NOMO-1 treated with DMSO at 0.1 percent for 48 hours (cell line): ENCODE data around the gene MATN1.
"Not testable (repeated sequence)": the region's sequence is repeated elsewhere in the genome, so short reads cannot be mapped to it uniquely, and the experiment has no call there.

Experiments used
- DNase-seq: peaks from one replicate; lab custom pipeline; 2025; ENCODE audit not compliant: unreplicated experiment; lab: John Stamatoyannopoulos, UW

Gene MATN1, protein sequence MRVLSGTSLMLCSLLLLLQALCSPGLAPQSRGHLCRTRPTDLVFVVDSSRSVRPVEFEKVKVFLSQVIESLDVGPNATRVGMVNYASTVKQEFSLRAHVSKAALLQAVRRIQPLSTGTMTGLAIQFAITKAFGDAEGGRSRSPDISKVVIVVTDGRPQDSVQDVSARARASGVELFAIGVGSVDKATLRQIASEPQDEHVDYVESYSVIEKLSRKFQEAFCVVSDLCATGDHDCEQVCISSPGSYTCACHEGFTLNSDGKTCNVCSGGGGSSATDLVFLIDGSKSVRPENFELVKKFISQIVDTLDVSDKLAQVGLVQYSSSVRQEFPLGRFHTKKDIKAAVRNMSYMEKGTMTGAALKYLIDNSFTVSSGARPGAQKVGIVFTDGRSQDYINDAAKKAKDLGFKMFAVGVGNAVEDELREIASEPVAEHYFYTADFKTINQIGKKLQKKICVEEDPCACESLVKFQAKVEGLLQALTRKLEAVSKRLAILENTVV

DNA sequence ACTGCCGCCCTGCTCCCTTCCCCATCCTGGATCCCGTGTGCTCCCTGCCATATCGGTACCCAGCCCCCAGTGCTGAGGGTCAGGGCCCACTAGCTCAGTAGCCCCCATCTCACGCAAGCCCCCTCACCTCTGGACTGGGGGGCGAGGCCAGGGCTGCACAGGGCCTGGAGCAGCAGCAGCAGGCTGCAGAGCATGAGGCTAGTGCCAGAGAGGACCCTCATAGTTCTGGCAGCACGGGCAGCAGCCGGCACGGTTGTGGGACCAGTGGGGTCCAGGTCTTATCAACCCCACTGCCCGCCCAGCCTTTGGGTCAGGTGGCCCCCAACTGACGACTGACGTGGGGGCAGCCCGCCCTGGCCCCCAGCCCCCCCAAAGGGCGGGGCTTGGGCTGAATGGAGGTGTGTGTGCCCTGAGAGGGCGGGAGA is at the start of gene MATN1:
Gene MATN1, minus strand, starts transcription at position 255 of the 425 bp plus-strand sequence. Its CDS starts 34 bp downstream, at position 221.
- DNase-seq: no peak

DNA sequence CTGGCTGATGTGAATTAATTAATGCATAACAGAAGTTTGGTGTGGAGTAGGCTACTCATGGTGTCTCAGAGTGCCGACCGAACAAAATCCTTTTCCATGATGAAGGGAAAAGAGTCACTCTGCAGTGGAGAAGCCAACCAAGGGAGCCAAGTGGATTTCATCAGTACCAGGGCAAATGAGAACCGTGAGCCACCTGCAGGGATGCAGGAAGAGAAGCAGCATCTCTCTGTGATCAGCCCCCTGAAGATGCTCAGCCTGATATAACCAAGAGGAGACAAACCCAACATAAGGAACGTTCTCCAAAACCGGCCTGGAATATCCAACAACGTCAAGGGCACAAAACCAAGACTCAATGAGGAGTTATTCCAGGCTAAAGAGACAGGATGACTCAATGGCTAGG is 47.6 kb upstream of the MATN1 start:
- DNase-seq: no peak

DNA sequence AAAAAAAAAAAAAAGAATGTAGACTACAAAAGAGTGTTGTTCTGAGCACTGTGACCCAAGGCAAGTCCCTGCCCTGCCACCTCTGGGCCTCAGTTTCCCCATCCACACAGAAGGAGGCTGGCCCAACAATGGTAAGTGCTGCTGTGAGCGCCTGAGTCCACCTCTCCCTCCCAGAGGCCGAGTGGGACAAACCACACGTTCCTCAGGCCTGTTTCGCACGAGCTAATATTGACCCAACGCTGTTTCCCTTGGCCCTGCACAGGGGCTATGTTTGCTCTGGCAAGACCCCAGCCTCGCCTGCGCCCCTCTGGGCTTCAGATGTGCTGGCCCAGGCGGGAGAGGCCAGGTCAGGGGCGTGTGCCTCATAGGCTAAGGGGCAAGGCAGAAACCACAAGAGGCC is 46.8 kb upstream of the MATN1 start:
- DNase-seq: no peak

DNA sequence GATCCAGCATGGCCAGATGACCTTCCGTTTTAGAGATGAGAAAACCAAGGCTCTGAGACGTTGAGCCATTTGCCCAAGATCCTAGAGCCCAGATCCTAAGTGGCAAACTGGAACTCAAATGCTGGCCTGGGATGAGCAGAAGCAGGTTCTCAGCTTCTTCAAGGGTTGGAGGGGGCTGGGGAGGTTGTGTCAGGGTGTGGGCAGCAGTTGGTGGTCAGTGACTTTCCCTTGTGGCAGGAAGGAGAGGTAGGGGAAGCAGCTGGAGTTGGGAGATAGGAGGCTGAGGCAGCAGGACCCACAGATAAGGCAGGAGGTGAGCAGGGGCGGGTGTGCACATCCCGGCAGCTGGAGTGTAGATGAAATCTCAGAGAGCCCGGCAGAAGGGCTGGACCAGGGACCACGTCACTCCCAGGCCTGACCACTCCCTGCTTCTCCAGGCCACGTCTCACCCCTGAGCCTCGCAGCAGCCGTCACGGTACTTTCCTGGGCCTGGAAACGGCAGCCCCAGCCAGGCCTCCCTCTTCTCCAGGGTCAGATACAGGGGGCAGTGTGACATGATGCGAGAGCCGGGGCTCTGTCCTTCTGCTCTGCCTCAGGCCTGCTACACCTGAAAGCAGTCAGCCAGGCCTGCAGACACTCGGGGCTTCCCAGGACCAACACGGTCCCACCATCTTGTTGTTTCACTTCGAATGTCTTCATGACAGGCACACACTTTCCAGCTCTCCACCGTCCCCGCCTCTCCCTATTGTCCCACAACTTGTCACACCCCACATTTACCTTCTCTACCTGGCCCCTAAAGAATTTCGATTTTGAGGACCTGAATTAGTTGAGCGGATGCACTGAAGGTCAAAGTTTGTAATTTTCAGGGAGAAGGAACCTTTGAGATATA is 45.7 kb upstream of the MATN1 start:
- no peak for DNase-seq

DNA sequence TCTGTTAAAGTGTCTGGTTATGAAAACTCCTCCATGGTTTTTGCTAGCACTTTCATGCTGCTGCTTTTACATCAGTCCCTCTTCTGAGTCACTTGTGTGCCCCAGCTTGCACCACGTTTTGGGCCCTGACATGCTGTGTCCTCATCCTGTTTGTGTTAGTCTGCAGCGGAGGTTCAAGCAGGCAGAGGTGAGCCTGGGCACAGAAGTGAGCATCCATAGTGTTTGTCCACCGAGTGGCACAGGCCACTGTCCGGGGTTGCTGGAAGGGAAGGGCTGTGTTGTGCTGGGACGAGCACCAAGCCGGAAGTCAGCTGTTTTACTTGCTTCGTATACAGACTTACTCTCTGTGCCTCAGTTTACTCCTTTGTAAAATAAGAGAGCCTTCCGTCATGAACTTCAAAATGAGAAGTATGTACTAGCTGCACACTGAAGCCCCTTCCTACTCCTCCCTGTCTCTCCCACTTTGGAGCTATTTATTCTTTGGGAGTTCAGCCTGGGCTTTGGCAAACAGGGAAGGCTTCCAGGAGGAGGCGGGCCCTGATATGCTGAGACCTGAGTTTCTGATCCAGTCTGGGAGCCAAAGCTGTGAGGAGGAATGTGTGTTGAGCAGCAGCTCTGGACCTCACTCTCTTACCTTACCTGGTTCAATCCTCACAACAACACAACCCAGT is 44.9 kb upstream of the MATN1 start:
- DNase-seq: no peak

DNA sequence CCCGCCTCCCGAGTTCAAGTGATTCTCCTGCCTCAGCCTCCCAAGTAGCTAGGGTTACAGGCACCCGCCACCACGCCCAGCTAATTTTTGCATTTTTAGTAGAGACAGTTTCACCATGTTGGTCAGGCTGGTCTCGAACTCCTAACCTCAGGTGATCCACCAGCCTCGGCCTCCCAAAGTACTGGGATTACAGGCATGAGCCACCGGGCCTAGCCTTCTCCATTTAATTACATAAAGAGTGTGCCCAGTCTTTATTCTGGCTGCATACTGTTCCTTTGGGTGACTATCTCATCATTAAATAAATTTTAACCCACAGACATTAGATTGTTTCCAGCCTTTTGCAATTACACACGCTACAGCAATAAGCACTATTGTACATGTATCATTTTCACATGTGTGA is 43.6 kb upstream of the MATN1 start:
- DNase-seq: not testable (repeated sequence)

DNA sequence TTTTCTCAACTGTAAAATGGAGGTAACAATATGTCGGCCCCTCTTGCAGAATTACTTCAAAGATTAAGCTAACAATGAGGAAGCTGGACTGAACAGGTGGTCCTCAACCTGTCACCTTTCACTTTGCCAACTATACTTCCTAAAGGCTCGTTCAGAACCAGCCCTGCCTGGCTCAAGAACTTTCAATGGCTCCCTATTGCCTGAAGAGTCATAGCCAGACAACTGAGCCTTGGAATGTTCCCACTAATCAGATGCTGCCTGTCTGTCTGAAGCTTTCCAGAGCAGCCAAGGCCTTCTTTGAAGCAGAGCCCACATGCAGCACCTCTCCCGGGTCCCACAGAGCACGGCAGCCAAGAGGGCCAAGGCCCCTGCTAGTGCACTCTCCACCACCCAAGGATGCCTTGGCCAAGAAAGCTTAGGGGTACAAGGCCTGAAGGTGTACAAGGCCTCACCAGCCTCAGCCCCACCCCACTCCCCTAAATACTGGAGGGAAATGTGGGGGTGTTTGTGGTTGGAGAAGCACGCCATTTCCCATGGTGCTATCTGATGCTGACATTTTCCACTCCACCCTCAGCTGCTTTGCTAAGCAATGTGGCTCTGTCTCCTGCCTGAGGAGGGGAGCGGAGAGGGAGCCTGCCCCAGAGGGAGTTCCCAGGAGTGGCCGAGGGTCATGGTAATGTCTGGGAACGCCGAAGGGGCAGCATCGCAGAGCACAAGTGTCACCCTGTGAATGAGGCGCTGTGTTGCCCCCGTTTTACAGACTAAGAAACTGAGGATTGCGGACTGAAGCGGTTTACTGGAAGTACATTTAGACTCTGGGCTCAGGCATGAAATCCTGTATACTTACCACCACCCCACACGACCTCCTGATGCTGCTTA is 42.4 kb upstream of the MATN1 start:
- no peak for DNase-seq

DNA sequence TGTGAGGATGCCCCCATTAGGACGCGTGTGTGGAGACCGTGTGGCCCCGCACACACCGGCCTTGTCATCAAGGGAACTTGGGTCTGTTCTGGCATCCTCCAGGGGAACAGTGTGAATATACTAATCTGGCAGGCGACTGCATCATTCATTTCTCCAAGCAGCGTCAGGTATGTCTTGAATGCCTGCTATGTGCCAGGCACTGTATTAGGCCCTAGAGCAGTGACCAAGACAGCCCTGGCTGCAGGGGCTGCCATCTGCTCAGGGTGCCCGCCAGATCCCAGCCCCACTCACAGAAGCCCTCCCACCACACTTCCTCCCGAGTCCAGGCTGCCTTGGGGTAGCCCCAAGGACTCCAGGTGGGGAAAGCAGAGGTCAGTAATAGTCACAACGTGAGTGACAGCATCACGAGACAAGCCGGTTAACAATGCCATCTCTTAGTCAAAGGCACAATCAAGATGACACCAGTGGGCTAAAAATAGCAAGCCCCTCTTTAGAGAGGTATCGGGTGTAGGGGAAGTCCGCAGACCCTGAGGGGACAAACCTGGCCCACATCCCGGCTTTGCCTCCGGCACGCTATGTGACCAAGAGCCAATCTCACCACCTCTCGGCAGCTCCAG is 41.7 kb upstream of the MATN1 start:
- DNase-seq: no peak

DNA sequence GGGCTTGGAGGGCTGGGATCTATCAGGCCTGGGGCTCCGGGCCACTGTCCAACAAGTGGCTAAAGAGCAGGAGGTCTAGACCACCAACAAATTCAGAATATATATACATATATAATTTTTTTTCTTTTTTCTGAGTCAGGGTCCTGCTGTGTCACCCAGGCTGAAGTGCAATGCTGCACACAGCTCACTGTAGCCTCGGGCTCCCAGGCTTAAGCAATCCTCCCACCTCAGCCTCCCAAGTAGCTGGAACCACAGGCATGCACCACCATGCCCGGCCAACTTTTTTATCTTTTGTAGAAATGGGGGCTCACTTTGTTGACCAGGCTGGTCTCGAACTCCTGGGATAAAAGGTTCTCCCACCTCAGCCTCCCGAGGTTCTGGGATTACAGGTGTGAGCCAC is 41.0 kb upstream of the MATN1 start:
- DNase-seq: no peak

DNA sequence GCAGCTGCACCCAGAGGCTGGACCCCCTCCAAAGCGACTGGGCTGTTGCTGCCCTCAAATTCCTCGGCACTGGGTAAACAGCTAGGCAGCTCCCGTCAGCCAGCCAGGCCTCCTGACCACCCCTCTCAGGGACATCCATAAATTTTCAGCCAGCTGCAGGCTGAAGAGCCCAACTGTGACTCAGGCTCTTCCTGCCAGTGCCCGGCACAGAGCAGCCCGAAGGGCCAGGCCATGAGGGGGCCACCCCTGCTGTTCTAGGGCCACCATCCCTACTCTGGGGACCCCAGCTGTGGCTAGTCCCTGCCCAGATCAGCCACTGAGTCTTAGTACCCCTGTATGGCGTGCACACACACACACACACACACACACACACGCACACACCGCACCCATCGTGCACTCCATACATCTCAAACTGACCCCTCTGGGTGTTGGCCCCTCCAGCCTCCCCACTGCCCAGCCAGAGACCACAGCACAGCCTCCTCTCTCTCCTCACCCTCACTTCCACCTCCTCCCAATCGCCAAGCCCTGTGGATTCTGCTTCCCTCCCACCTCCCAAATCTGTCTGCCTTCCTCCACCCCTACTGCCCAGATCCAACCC is 40.4 kb upstream of the MATN1 start:
- DNase-seq: no peak

DNA sequence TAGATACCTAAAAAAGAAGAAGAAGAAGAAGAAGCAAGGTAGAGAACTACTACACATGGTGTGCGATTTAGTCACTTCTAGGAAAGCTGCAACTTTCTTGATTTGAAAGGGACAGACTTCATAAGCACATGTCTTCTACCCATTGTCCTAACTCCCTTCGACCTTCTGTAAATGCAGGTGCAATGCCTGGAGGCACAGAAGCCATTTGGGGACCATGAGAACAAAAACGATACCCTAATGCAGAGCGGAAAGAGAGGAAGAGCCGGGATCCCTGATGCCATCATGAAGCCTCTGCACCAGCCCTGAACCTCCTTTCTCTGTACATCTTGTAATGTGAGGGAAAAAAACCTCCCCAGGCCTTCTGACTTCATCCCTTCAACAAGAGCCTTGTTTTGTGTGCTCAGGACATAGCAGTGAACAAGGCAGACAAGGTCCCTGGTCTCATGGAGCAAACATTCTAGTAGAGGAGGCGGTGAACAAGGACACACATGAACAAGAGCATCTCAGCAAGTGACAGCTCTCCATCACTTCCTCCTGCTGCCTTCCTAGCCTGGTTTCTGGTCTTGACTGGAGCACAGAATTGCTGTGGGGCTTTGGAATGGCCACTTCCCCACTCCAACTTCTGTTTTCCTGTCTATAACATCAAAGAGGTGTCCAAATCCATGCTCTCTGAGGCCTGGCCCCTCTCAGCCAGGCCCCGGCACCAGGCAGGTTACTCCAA is 39.7 kb upstream of the MATN1 start:
- DNase-seq: peak; percentile 2

DNA sequence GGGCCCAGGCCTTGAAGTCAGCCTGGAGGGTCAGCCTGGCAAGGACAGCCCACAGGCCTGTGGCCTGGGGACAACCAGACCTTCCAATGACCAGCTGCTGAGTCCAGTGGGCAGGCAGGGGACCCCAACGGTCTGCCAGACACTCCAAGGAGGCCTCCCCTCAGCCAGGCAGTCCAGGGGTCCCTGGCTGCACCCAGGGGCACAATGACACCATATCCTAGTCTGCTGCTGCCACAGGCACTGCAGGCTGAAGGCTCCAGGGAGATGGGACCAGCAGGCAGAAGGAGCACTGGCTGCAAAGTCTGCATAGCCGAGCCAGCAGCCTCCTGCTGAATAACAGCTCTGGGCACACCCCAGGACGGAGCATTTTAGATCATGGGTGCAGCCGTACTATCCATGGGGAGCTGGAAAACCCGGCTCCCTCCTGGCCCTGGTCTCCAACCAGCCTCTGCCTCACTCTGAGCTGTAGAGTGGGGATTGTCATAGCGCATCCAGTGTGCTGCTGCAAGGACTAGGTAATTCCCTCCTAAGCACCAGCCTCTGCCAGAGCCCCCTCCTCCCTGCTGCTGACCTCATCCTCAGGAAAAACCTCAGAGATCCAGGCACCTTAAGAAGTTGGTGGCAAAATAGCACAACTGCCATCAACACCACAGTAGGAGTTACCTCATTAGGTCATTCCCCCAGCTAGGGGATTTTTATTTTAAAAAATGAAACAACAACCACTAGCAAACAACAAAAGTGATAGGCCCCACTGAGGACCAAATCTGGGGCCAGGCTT is 39.0 kb upstream of the MATN1 start:
- DNase-seq: no peak

DNA sequence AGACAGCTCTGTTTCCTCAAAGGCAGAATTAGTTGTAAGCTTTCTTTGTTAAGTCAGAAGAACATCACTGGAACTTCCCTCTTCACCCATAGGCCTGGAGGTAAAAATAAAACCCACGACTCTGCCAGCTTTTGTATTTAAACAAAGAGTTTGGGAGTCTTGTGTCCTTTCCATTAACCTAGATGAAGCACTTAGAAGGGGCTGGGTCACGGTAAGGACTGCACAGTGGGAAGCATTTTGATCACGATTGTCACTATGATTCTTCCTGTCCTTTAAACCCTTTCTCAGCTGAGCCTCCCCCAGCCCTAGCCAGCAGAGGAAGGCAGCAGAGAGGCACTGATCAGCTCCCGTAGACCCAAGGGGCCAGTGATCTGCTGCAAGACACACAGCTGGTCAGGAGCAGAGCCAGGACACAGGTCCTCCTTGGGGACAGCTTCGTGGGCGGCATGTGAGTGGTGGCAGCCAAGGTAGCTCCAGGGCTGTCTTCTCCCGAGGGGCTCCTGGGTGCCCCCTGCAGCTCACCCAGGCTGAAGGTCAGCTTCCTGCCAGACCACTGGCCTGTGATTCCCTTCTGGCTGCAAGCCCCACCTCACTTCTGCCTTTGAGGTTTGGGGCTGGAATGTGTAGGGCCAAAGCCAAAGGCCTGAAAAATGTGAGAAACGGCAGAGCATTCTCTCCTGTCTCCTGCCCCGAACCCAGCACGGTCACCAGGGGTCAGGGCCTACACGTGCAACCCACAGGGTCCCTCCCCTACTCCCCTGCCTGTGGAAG is 38.2 kb upstream of the MATN1 start:
- peak; percentile 7 for DNase-seq

DNA sequence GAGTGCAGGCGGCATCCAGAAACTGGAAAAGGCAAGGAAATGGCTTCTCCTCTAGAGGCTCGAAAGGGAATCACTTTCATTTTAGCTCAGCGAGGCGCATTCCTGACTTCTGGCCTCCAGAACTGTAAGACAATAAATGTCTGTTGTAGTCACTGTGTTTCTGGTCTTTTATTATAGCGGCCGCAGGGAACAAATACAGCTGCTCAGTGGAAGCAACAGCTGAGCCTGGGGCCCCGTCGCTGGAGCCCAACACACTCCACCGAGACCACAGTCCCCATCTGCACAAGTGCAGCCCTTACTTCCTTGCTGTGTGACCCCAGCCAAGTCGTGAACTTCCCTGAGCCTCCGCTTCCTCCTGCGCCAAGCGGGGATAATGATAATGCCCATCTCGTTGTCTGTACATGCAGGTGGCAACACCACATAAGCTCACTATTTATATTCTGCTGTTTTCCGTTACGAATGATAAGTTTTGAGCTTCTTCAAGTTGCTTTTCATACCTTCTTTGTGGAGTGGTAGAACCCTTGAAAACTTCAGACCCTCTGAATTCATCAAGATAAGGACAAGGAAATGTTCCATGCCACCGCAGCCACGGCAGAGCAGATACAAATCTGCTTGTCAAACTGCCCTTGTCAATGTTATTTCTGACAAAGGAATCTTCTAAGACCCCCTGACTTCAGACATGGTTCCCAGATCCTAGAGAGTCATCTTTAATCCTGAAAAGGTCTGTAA is 37.4 kb upstream of the MATN1 start:
- no peak for DNase-seq

DNA sequence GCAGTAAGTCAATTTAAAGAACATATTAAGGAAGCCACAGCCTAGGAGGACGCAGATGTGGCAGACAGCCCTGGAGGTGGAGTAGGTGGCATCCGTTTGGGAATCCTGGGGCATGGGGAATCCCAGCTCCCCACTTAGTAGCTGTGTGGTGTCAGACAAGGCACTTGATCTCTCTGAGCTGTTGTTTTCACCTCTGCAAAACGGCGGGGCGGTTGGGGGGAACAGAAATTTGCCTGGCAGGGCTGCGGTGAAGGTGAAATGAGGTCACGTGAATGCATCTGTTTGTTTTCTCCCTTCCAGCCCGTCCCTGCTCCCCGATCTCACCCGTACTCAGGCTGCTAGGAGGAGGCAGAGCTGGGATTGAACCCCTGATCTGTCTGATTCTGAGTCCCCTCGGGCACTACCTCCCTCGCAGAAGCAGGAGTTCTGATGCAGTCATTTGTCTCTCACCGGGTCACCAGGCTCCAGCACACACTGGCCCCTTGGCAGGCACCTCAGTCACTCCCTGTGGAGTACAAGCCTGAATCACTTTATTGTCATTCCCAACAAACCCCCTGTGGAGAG is 36.4 kb upstream of the MATN1 start:
- no peak for DNase-seq

DNA sequence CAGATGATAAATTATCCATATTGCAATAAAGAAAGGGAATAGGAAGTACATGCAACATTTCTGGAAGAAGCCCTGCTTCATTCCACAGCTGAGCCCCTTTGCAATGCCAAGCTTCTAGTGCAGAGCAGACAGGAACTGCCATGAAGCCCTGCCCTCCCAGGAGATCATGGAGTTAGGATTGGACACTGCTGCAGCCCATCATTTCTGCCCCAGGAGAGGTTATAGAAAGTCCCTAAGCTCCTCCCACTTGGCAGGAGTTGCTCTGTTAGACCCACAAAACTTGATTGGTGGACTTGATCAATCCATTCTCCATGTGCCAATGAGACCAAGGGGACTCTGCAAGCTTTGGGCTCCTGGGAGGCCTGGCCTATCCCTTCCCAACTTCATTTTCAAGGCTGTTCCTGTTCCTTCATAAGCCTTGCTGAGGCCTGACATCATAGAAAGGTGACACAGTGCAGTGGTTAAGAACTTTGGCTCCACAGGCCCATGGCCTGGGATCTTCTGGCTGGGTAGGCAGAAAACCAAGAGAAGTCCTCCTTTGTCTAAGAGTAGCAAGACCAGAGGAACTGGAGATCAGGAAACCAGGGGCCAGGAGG is 35.5 kb upstream of the MATN1 start:
- peak; percentile 24 for DNase-seq
